Measurements from ENCODE around the gene PALLD. TPM values are rescaled to one million over a fixed set of nuclear protein-coding genes. Genes with fewer than 3 reads are reported as not detected.

PALLD gene
- total RNA-seq, 5 donors from 2014 or later (not counting 1 experiment from before 2014, with no cell fraction given): 0.56 to 1.9 (median 0.93) TPM

DNA sequence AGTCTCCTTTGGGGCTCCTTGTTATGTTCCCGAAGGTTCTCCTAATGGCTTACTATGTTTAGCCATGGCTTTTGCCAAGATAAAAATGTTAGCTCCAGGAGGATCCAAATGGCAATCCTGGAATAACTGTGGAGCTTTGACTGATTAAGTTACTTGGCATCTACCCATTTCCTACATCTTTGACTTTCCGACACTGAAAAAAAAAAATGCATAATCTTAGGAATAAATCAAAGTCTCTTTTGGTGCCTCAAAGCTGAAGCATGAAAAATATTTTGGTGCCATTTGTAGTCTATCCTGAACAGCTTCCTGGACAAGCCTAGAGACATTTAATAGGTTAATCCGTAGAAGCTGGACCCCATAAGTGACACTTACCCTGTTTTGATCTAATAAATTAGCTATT is 191.7 kb downstream of the PALLD start:
- H3K27ac ChIP-seq (ENCODE audit: low read length): no peak overlapping the region
- Mint-ChIP-seq H3K4me1 (no peaks in the 10 kb centered on the region), H3K27me3 (peaks cover 0 to 13% of the 10 kb centered on the region in 2 donors), H3K9me3 (no peaks in the 10 kb centered on the region), H3K36me3 (no peaks in the 10 kb centered on the region), H3K27ac (no peak overlapping the region), H3K4me3 (no peak overlapping the region)
- no peaks in the 10 kb centered on the region for H3K27me3 ChIP-seq (replicated peaks in 1 of 2; ENCODE audit: control insufficient read depth in 2 of 2, extremely low read depth in 1 of 2, insufficient read depth in 2 of 2, low read length in 1 of 2)
- ATAC-seq (replicated peaks in 1 of 4) (no peak), DNase-seq (no peak)
- H3K4me3 ChIP-seq (ENCODE audit: control insufficient read depth in 1 of 2, extremely low read depth in 1 of 2, low read length in 1 of 2): no peak overlapping the region
- H3K4me1 ChIP-seq (ENCODE audit: control insufficient read depth in 1 of 2, extremely low read depth in 1 of 2, insufficient read depth in 2 of 2, low read length in 2 of 2): no peaks in the 10 kb centered on the region
- no peaks in the 10 kb centered on the region for H3K36me3 ChIP-seq (ENCODE audit: control insufficient read depth in 2 of 2, extremely low read depth in 1 of 2, insufficient read depth in 1 of 2, low read length in 1 of 2)
- WGBS (ENCODE audit: insufficient coverage): 83% methylated on average over 1 of the region's 3 CpGs
- no peaks in the 10 kb centered on the region for H3K9me3 ChIP-seq
- POLR2A ChIA-PET: no interaction called here
- CTCF ChIA-PET: interaction anchor here in 1 of 2 donors (0.6 kb wide), 1 partner anchor 52 kb away, joined by 3 read pairs; no protein-coding TSS in a partner anchor

DNA sequence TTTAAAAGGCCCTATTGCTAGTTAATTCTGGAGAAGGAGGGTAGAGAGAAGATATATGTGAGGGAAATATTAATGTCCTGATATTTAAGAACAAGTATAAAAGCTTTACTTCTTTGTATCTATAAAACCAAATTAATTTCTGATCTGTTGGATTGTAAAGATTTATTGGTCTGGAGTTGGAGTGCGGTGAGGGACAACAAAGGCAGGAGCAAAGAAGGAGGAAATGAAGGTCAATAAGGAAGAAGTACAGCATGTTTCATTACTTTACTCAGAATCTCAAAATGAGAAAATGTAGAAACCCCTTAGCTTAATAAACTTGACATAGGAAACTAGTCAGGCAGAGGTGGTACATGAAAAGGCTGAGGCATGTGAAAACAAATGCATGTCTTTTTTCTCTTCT is 192.9 kb downstream of the PALLD start:
- Mint-ChIP-seq H3K9me3 (no peaks in the 10 kb centered on the region), H3K27me3 (peaks cover 0 to 17% of the 10 kb centered on the region in 2 donors), H3K4me3 (no peak overlapping the region), H3K27ac (no peak overlapping the region), H3K36me3 (no peaks in the 10 kb centered on the region), H3K4me1 (no peaks in the 10 kb centered on the region)
- Histone ChIP-seq H3K4me3 (ENCODE audit: control insufficient read depth in 1 of 2, extremely low read depth in 1 of 2, low read length in 1 of 2) (no peak overlapping the region), H3K27me3 (replicated peaks in 1 of 2; ENCODE audit: control insufficient read depth in 2 of 2, extremely low read depth in 1 of 2, insufficient read depth in 2 of 2, low read length in 1 of 2) (no peaks in the 10 kb centered on the region), H3K9me3 (no peaks in the 10 kb centered on the region), H3K36me3 (ENCODE audit: control insufficient read depth in 2 of 2, extremely low read depth in 1 of 2, insufficient read depth in 1 of 2, low read length in 1 of 2) (no peaks in the 10 kb centered on the region), H3K27ac (ENCODE audit: low read length) (no peak overlapping the region), H3K4me1 (ENCODE audit: control insufficient read depth in 1 of 2, extremely low read depth in 1 of 2, insufficient read depth in 2 of 2, low read length in 2 of 2) (no peaks in the 10 kb centered on the region)
- POLR2A ChIA-PET: no interaction called here
- no peak for DNase-seq
- ATAC-seq (replicated peaks in 1 of 4): no peak
- CTCF ChIA-PET: no interaction called here
- no CpG with 5 or more reads among the region's 1 CpG for WGBS (ENCODE audit: insufficient coverage)

DNA sequence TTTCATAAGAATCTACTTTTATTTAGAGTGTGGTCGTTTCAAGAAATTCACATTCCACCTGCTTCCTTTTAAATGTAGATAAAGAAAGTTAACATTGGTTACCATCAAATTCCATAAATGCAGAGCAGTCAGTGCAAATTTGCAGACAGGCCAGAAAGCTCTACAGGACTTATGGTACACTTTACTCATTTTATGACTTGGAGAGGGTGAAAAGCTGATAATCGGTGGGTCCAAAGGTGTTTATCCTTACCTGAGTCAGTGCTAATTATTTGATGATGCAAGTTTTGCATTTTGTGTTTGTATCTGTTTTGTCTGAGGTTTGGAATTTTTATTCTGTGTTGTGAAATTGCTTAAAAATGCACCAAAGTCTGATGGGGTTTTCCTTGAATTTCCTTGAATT is 193.3 kb downstream of the PALLD start:
- Histone ChIP-seq H3K4me1 (ENCODE audit: control insufficient read depth in 1 of 2, extremely low read depth in 1 of 2, insufficient read depth in 2 of 2, low read length in 2 of 2) (no peaks in the 10 kb centered on the region), H3K27me3 (replicated peaks in 1 of 2; ENCODE audit: control insufficient read depth in 2 of 2, extremely low read depth in 1 of 2, insufficient read depth in 2 of 2, low read length in 1 of 2) (no peaks in the 10 kb centered on the region), H3K36me3 (ENCODE audit: control insufficient read depth in 2 of 2, extremely low read depth in 1 of 2, insufficient read depth in 1 of 2, low read length in 1 of 2) (no peaks in the 10 kb centered on the region), H3K27ac (ENCODE audit: low read length) (no peak overlapping the region), H3K4me3 (ENCODE audit: control insufficient read depth in 1 of 2, extremely low read depth in 1 of 2, low read length in 1 of 2) (no peak overlapping the region), H3K9me3 (no peaks in the 10 kb centered on the region)
- no CpG with 5 or more reads among the region's 2 CpGs for WGBS (ENCODE audit: insufficient coverage)
- Mint-ChIP-seq H3K36me3 (no peaks in the 10 kb centered on the region), H3K4me3 (no peak overlapping the region), H3K4me1 (no peaks in the 10 kb centered on the region), H3K27me3 (peaks cover 0 to 17% of the 10 kb centered on the region in 2 donors), H3K27ac (no peak overlapping the region), H3K9me3 (no peaks in the 10 kb centered on the region)
- ATAC-seq (replicated peaks in 1 of 4) (no peak), DNase-seq (no peak)
- POLR2A ChIA-PET: no interaction called here
- CTCF ChIA-PET: no interaction called here

DNA sequence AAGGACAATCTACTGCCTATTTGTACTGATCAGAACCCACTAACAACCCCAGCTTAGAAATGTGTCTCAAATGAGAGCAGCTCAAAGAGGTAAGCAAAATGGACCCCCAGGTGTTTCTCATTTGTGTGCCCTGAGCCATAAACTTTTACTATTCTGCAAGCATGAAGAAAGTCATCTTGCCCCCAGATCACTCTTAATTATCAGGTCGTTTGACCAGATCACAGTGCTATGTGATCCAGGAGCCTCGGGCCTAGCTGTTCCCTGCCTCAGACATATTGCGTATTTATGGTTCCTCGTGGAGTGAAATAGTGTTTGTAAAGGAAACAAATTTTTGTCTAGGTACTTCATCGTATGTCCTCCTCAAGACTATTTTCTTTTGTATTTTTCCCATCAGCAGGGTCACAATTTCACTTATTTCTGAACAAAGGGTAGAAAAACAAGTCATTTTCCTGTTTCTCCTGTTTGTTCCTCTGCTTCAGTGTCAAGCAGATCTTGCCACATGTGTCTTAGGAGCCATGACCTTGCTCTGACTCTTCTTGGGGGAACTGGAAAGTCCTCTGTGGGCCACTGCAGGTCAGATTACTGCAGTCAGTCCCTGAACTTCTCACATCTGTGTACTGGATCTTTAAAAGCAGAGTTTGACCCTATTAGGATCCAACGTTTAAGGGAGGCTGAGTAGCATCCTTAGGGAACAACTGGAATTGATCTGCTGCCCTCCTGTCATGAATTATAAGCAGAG is 194.9 kb downstream of the PALLD start:
- Mint-ChIP-seq H3K4me1 (no peaks in the 10 kb centered on the region), H3K4me3 (no peak overlapping the region), H3K27me3 (peaks cover 0 to 7% of the 10 kb centered on the region in 2 donors), H3K9me3 (no peaks in the 10 kb centered on the region), H3K27ac (no peak overlapping the region), H3K36me3 (no peaks in the 10 kb centered on the region)
- Histone ChIP-seq H3K36me3 (ENCODE audit: control insufficient read depth in 2 of 2, extremely low read depth in 1 of 2, insufficient read depth in 1 of 2, low read length in 1 of 2) (no peaks in the 10 kb centered on the region), H3K4me3 (ENCODE audit: control insufficient read depth in 1 of 2, extremely low read depth in 1 of 2, low read length in 1 of 2) (no peak overlapping the region), H3K9me3 (no peaks in the 10 kb centered on the region), H3K27me3 (replicated peaks in 1 of 2; ENCODE audit: control insufficient read depth in 2 of 2, extremely low read depth in 1 of 2, insufficient read depth in 2 of 2, low read length in 1 of 2) (no peaks in the 10 kb centered on the region), H3K4me1 (ENCODE audit: control insufficient read depth in 1 of 2, extremely low read depth in 1 of 2, insufficient read depth in 2 of 2, low read length in 2 of 2) (no peaks in the 10 kb centered on the region), H3K27ac (ENCODE audit: low read length) (no peak overlapping the region)
- ChIA-PET POLR2A (no interaction called here), CTCF (no interaction called here)
- WGBS (ENCODE audit: insufficient coverage): 50% methylated on average over 1 of the region's 6 CpGs
- no peak for ATAC-seq (replicated peaks in 1 of 4)
- DNase-seq: no peak

DNA sequence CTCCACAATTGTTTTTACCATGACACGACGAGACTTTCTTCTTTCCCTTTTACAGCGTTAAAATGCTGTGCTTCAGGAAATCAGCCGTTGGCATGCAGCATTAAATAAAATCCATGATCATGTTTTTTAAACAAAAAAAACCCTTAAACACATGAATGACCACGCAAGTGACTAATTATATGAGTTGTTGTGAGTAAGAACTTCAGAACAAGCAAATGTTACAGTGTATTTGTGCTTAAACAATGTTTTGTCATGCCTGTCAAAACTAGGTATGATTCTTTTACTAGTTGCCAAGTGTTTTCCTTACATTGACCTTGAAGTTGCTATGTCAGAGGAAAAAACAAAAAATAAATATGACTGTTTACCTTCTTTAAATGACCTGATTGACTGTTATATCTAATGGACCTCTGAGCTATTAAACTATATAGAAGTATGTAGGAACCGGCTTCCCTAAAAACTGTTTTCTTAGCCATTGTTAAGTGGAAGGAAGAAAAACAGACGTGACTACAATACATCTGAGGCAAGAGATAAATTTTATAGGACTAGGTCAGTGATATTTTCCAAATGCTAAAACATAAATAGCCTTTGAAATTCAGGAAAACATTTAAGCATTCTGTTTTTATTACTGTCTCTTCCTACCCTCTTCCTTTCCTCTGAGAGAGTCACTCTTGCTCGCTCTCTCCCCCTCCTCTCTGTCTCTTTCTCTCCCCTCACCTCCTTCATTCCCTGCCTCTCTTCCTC is 197.1 kb downstream of the PALLD start:
- CTCF ChIA-PET: interaction anchor here in 1 of 2 donors (0.6 kb wide), 1 partner anchor 408 kb away, joined by 3 read pairs; no protein-coding TSS in a partner anchor

DNA sequence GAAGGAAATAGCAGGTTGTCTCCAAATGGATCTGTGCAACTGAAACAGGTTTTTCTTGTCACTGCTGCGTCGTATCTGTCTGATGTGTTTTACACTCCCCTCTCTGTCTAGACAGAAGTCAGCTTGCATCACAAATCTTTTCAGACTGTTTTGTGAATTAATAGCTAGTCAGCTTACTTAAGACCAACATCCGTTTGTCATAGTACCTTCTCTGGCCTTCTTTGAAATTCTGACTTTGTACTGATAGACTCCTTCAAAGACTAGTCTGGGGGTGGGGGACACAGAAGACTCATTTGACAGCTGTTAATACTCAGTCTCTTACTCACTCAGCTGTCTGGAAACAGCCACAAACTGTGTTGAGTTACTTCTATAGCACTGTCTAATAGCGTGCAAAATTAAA is 197.8 kb downstream of the PALLD start:
- H3K4me1 Mint-ChIP-seq: no peaks in the 10 kb centered on the region
- Histone ChIP-seq H3K36me3 (ENCODE audit: control insufficient read depth in 2 of 2, extremely low read depth in 1 of 2, insufficient read depth in 1 of 2, low read length in 1 of 2) (no peaks in the 10 kb centered on the region), H3K9me3 (no peaks in the 10 kb centered on the region), H3K4me3 (ENCODE audit: control insufficient read depth in 1 of 2, extremely low read depth in 1 of 2, low read length in 1 of 2) (no peak overlapping the region), H3K27me3 (replicated peaks in 1 of 2; ENCODE audit: control insufficient read depth in 2 of 2, extremely low read depth in 1 of 2, insufficient read depth in 2 of 2, low read length in 1 of 2) (no peaks in the 10 kb centered on the region), H3K4me1 (ENCODE audit: control insufficient read depth in 1 of 2, extremely low read depth in 1 of 2, insufficient read depth in 2 of 2, low read length in 2 of 2) (no peaks in the 10 kb centered on the region), H3K27ac (ENCODE audit: low read length) (no peak overlapping the region)
- peaks cover 2 to 6% of the 10 kb centered on the region in 2 donors for H3K27me3 Mint-ChIP-seq
- DNase-seq (no peak), ATAC-seq (replicated peaks in 1 of 4) (no peak)
- WGBS (ENCODE audit: insufficient coverage): no CpG with 5 or more reads among the region's 4 CpGs
- H3K27ac Mint-ChIP-seq: no peak overlapping the region
- no peaks in the 10 kb centered on the region for H3K9me3 Mint-ChIP-seq
- H3K4me3 Mint-ChIP-seq: no peak overlapping the region
- ChIA-PET POLR2A (no interaction called here), CTCF (no interaction called here)
- no peaks in the 10 kb centered on the region for H3K36me3 Mint-ChIP-seq

More for the DNA sequence above, 197.1 kb downstream of the PALLD start:
- Histone ChIP-seq H3K4me1 (ENCODE audit: control insufficient read depth in 1 of 2, extremely low read depth in 1 of 2, insufficient read depth in 2 of 2, low read length in 2 of 2) (no peaks in the 10 kb centered on the region), H3K4me3 (ENCODE audit: control insufficient read depth in 1 of 2, extremely low read depth in 1 of 2, low read length in 1 of 2) (no peak overlapping the region), H3K27me3 (replicated peaks in 1 of 2; ENCODE audit: control insufficient read depth in 2 of 2, extremely low read depth in 1 of 2, insufficient read depth in 2 of 2, low read length in 1 of 2) (no peaks in the 10 kb centered on the region), H3K36me3 (ENCODE audit: control insufficient read depth in 2 of 2, extremely low read depth in 1 of 2, insufficient read depth in 1 of 2, low read length in 1 of 2) (no peaks in the 10 kb centered on the region), H3K9me3 (no peaks in the 10 kb centered on the region), H3K27ac (ENCODE audit: low read length) (no peak overlapping the region)
- no peak for DNase-seq
- H3K27ac Mint-ChIP-seq: no peak overlapping the region
- no peak overlapping the region for H3K4me3 Mint-ChIP-seq
- H3K9me3 Mint-ChIP-seq: no peaks in the 10 kb centered on the region
- ATAC-seq (replicated peaks in 1 of 4): no peak
- peaks cover 2 to 6% of the 10 kb centered on the region in 2 donors for H3K27me3 Mint-ChIP-seq
- H3K36me3 Mint-ChIP-seq: no peaks in the 10 kb centered on the region
- 83% methylated on average over 1 of the region's 8 CpGs for WGBS (ENCODE audit: insufficient coverage)
- no peaks in the 10 kb centered on the region for H3K4me1 Mint-ChIP-seq
- POLR2A ChIA-PET: no interaction called here
